HFF-Myc (cell line): ENCODE results near the gene MEGF11.
"Not testable (repeated sequence)": the region's sequence is repeated elsewhere in the genome, so short reads cannot be mapped to it uniquely, and the experiment has no call there.

ENCODE experiments used
- DNase-seq: peaks from one replicate; pipeline ENCODE4 v3.0.0-alpha.2; 2011; ENCODE audit warnings: low read depth; ENCODE audit errors: extremely low read depth
- H3K4me3 ChIP-seq: replicated peaks from 2 replicates; pipeline ENCODE4 v1.5.1; 2011; ENCODE audit warnings: low read depth, mild to moderate bottlenecking, control low read depth, low read length
- CTCF ChIP-seq: IDR thresholded peaks from 2 replicates; pipeline ENCODE4 v1.5.1; 2012; ENCODE audit warnings: mild to moderate bottlenecking, low read depth, low read length, control low read depth; ENCODE audit errors: missing control alignments

Gene MEGF11

GRCh38 chr15:66251065-66251789 lies 2.3 kb downstream of the MEGF11 start:
- TF ChIP-seq CTCF = no peak
- no peak overlapping the region for H3K4me3 ChIP-seq
- no peak for DNase-seq

DNA sequence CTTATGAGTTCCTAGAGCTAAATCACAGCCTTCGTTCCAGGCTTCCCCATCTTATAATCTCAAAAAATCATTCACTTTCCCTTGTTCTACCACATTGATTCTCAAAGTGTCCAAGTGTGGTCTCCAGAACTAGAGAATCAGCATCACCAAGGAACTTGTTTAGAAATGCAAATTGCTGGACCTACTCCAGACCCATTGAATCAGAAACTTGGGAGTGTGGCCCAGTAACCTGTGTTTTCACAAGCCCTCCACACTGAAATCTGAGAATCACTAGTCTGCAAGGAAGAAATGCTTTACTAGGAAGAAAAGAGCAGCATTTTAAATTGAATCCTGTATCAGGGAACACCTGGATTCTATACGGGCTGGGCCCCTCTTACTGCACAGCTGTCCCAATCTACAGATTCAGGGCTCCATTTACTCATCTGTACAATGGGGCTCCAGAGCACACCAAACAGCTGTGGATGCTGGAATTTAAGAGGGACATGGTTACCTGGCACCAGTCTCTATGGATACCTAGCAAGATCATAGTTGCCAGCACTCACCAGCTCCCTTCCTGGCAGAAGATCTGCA lies 3.9 kb downstream of the MEGF11 start:
- DNase-seq = no peak
- no peak overlapping the region for H3K4me3 ChIP-seq

DNA sequence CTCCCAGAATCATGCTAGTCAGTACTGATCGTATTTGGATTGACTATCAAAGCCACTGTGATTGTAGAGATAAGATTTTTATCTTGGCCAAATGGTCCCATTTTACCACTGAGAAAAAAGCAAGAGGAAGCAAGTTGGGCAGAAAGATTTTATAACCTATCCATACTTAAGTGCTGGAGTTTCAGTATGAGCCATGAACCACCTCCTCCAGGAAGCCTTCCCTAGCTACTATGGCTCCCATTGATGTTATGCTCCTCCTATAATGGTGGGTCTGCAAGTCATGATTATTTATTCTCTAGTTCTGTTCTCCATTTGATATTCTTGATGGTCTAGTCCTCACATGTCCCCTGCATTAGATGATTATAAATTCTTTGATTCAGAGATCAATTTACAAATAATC lies 6.6 kb downstream of the MEGF11 start:
- TF ChIP-seq CTCF = no peak
- H3K4me3 ChIP-seq = no peak overlapping the region
- no peak for DNase-seq

More for the DNA sequence above, 3.9 kb downstream of the MEGF11 start:
- TF ChIP-seq CTCF = no peak

DNA sequence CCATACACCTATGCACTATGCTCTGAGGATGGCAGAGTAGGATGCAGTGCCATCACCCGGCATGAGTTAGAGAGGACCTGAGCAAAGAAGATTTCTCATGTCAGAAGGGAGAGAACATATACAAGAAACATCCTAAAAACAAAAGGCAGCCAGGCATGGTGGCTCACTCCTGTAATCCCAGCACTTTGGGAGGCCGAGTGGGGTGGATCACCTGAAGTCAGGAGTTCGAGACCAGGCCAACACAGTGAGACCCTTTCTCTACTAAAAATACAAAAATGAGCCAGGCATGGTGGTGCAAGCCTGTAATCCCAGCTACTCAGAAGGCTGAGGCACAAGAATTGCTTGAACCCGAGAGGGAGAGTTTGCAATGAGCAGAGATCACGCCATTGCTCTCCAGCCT lies 7.7 kb downstream of the MEGF11 start:
- not testable (repeated sequence) for H3K4me3 ChIP-seq, DNase-seq

DNA sequence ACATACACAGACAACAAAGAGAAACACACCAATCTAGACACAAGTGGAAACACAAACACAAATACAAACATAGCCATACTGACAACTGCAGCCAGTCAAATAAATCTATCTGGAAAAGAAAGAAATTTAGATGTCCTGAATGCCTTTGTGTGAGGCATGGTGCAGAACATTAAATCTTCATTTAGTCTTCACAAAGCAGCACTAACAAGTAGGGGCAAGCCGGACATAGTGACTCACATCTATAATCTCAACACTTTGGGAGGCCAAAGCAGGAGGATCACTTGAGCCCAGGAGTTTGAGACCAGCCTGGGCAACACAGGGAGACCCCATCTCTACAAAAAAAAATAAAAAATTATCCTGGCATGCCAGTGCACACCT lies 11.7 kb downstream of the MEGF11 start:
- no peak for TF ChIP-seq CTCF
- H3K4me3 ChIP-seq = no peak overlapping the region
- no peak for DNase-seq

DNA sequence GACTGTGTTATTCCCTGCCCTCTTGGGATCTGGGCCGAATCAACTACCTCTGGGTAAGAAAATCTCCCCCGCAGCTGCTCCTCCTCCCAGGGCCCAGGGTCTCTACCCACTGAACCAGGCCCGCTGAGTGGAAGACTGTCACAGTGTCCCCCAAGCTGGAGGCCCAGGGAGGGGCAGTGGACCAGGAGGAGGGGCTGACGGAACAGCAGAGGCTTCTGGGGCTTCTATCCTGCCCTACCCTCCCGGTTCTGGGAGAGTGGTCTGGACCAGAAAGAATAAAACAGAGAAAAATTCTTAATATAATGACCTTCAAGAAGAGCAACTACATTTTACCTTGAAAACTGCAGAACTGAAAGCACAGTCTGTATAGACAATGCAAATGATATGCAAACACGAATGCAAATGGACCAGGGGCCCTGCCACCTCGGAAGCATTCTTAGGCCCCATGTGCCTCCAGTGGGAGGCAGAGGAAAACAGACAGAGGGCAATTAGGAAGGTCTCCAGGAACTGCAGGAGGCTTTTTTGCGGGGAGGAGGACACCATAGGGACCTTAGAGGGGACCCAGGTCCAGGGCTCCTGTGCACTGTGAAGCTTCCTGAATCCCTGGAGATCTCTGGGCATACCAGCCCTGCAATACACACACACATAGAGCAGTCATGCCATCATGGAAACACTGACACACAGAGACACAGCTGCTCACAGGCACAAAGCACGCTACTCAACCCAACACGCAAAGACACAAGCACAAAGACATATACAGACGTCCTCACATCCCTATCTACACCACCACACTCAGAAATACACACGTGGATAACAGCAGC lies 12.3 kb downstream of the MEGF11 start:
- DNase-seq = no peak
- H3K4me3 ChIP-seq = no peak overlapping the region
- no peak for TF ChIP-seq CTCF

GRCh38 chr15:66240240-66240794 lies 13.2 kb downstream of the MEGF11 start:
- H3K4me3 ChIP-seq = no peak overlapping the region
- DNase-seq = no peak
- no peak for TF ChIP-seq CTCF
